Measurements from ENCODE around the gene FILIP1L.

FILIP1L gene

GRCh38 chr3:100022506-100022905 is 91.8 kb downstream of the FILIP1L start:
- no peak for DNase-seq
- Histone ChIP-seq H3K36me3 (no peaks in the 10 kb centered on the region; the same call in 1 of the 2 replicates), H3K4me3 (ENCODE audit: low read depth, low read length) (no peak overlapping the region), H3K27ac (no peak overlapping the region), H3K27me3 (ENCODE audit: insufficient read depth, low read depth, severe bottlenecking) (no peaks in the 10 kb centered on the region), H3K9me3 (ENCODE audit: severe bottlenecking) (no peaks in the 10 kb centered on the region)
- no peak for TF ChIP-seq CTCF (IDR thresholded peaks at IDR 0.05; ENCODE audit: low read depth, low read length)

- Histone ChIP-seq H3K27ac (no peak overlapping the region), H3K4me3 (ENCODE audit: low read depth, low read length) (no peak overlapping the region), H3K27me3 (ENCODE audit: insufficient read depth, low read depth, severe bottlenecking) (no peaks in the 10 kb centered on the region), H3K36me3 (no peaks in the 10 kb centered on the region; the same call in 1 of the 2 replicates), H3K9me3 (ENCODE audit: severe bottlenecking) (no peaks in the 10 kb centered on the region)
- no peak for DNase-seq
- no peak for TF ChIP-seq CTCF (IDR thresholded peaks at IDR 0.05; ENCODE audit: low read depth, low read length)
Observed at GRCh38 chr3:100020876-100021644, 93.2 kb downstream of the FILIP1L start.

- TF ChIP-seq CTCF (IDR thresholded peaks at IDR 0.05; ENCODE audit: low read depth, low read length), result no peak
- peaks cover 9% of the 10 kb centered on the region for H3K9me3 ChIP-seq (ENCODE audit: severe bottlenecking)
- no peaks in the 10 kb centered on the region; the same call in 1 of the 2 replicates for H3K36me3 ChIP-seq
- H3K27ac ChIP-seq, result no peak overlapping the region
- no peak for DNase-seq
- H3K27me3 ChIP-seq (ENCODE audit: insufficient read depth, low read depth, severe bottlenecking), result no peaks in the 10 kb centered on the region
- H3K4me3 ChIP-seq (ENCODE audit: low read depth, low read length), result no peak overlapping the region
Observed at GRCh38 chr3:100019719-100020118, 94.6 kb downstream of the FILIP1L start.

- H3K27ac ChIP-seq, result no peak overlapping the region
- no peak for TF ChIP-seq CTCF (IDR thresholded peaks at IDR 0.05; ENCODE audit: low read depth, low read length)
Observed at GRCh38 chr3:100018806-100019205, 95.5 kb downstream of the FILIP1L start.

GRCh38 chr3:100010087-100010417 is 104.2 kb downstream of the FILIP1L start:
- no peak overlapping the region for H3K27ac ChIP-seq
- H3K27me3 ChIP-seq (ENCODE audit: insufficient read depth, low read depth, severe bottlenecking), result no peaks in the 10 kb centered on the region
- H3K4me3 ChIP-seq (ENCODE audit: low read depth, low read length), result no peak overlapping the region
- no peak for DNase-seq
- peaks cover 3% of the 10 kb centered on the region for H3K36me3 ChIP-seq
- no peak for TF ChIP-seq CTCF (IDR thresholded peaks at IDR 0.05; ENCODE audit: low read depth, low read length)
- peaks cover 2% of the 10 kb centered on the region for H3K9me3 ChIP-seq (ENCODE audit: severe bottlenecking)

More at GRCh38 chr3:100018806-100019205, 95.5 kb downstream of the FILIP1L start:
- Histone ChIP-seq H3K36me3 (no peaks in the 10 kb centered on the region; the same call in 1 of the 2 replicates), H3K27me3 (ENCODE audit: insufficient read depth, low read depth, severe bottlenecking) (no peaks in the 10 kb centered on the region), H3K4me3 (ENCODE audit: low read depth, low read length) (no peak overlapping the region), H3K9me3 (ENCODE audit: severe bottlenecking) (peaks cover 9% of the 10 kb centered on the region)
- DNase-seq, result no peak
